ENCODE measurements around the gene BAIAP2L2.

DNA sequence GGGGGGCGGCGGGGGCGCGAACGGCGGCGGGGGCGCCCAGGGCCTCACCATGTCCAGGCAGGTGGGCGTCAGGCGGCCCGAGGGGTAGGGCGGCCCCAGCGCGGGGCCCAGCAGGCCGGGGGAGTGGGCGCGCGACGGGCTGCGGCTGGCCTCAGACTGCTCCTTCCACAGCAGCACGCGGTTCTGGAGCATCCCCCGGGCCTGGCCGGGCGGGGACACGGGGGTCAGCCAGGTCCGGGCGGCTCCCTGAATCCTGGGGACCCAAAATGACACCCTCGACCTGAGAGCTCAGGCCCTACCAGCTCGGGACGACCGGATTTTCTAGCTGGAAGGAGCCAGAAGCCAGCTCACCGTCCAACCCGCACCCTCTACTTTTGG is 21.0 kb downstream of the BAIAP2L2 start:
- TF ChIP-seq, protein P1, sequence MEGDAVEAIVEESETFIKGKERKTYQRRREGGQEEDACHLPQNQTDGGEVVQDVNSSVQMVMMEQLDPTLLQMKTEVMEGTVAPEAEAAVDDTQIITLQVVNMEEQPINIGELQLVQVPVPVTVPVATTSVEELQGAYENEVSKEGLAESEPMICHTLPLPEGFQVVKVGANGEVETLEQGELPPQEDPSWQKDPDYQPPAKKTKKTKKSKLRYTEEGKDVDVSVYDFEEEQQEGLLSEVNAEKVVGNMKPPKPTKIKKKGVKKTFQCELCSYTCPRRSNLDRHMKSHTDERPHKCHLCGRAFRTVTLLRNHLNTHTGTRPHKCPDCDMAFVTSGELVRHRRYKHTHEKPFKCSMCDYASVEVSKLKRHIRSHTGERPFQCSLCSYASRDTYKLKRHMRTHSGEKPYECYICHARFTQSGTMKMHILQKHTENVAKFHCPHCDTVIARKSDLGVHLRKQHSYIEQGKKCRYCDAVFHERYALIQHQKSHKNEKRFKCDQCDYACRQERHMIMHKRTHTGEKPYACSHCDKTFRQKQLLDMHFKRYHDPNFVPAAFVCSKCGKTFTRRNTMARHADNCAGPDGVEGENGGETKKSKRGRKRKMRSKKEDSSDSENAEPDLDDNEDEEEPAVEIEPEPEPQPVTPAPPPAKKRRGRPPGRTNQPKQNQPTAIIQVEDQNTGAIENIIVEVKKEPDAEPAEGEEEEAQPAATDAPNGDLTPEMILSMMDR (IDR thresholded peaks at IDR 0.05) = no peak
- TF ChIP-seq POLR2A (IDR thresholded peaks at IDR 0.05) = no peak
